Medulla oblongata (tissue), 1 donor: ENCODE data around the gene SMYD4.
A peak's percentile ranks its signal among the peaks of the same experiment; 100 is the strongest.
"Not testable (repeated sequence)": the region's sequence is repeated elsewhere in the genome, so short reads cannot be mapped to it uniquely, and the experiment has no call there.

Experiments used
- DNase-seq: peaks from one replicate; pipeline ENCODE4 v3.0.0-alpha.2; 2015; ENCODE audit errors: extremely low spot score

The SMYD4 gene

GRCh38 chr17:1783271-1783670 is 46.4 kb downstream of the SMYD4 start:
- DNase-seq, result no peak

- DNase-seq, result no peak
These were observed 47.5 kb downstream of the SMYD4 start for GRCh38 chr17:1782171-1782567.

GRCh38 chr17:1779571-1780131 is 50.1 kb downstream of the SMYD4 start:
- no peak for DNase-seq

- DNase-seq, result no peak
These were observed 52.8 kb downstream of the SMYD4 start for GRCh38 chr17:1776857-1777256.

GRCh38 chr17:1776328-1776727 is 53.4 kb downstream of the SMYD4 start:
- no peak for DNase-seq

- DNase-seq, result no peak
These were observed 55.1 kb downstream of the SMYD4 start for GRCh38 chr17:1774390-1775176.

GRCh38 chr17:1773696-1774181 is 56.0 kb downstream of the SMYD4 start:
- no peak for DNase-seq

- not testable (repeated sequence) for DNase-seq
These were observed 56.6 kb downstream of the SMYD4 start for GRCh38 chr17:1773000-1773695.

GRCh38 chr17:1769822-1770477 is 59.8 kb downstream of the SMYD4 start:
- DNase-seq, result no peak

- DNase-seq, result no peak
These were observed 62.3 kb downstream of the SMYD4 start for GRCh38 chr17:1767358-1767757.

- no peak for DNase-seq
These were observed 63.1 kb downstream of the SMYD4 start for GRCh38 chr17:1766382-1767135.

GRCh38 chr17:1765576-1765975 is 64.1 kb downstream of the SMYD4 start:
- DNase-seq, result no peak

GRCh38 chr17:1764705-1765104 is 65.0 kb downstream of the SMYD4 start:
- DNase-seq, result not testable (repeated sequence)

GRCh38 chr17:1764284-1764683 is 65.4 kb downstream of the SMYD4 start:
- DNase-seq, result peak; percentile 60

GRCh38 chr17:1762901-1763898 is 66.5 kb downstream of the SMYD4 start:
- peak; percentile 33 for DNase-seq

- no peak for DNase-seq
These were observed 67.3 kb downstream of the SMYD4 start for GRCh38 chr17:1762233-1762900.

- DNase-seq, result no peak
These were observed 70.2 kb downstream of the SMYD4 start for GRCh38 chr17:1759529-1759928.

- peak; percentile 56 for DNase-seq
These were observed 70.9 kb downstream of the SMYD4 start for GRCh38 chr17:1758807-1759206.

GRCh38 chr17:1755827-1756262 is 73.9 kb downstream of the SMYD4 start:
- DNase-seq, result no peak
